SU-DHL-6 (cell line): ENCODE data around the gene TRIM13.

Experiments used
- H2AFZ ChIP-seq: fragments of 200-600 bp; sonication (generic); 2 replicates; pipeline ENCODE4 v1.6.1; 2014; ENCODE audit warnings: low read depth, mild to moderate bottlenecking, moderate library complexity, mixed read lengths, antibody characterized with exemption, low read length; ENCODE audit not compliant: severe bottlenecking
- H3F3A ChIP-seq: fragments of 200-600 bp; shearing (Covaris generic); 2 replicates; pipeline ENCODE4 v1.6.0; 2016; ENCODE audit warnings: antibody characterized with exemption, mild to moderate bottlenecking; ENCODE audit not compliant: insufficient read depth
- H3K27ac ChIP-seq: fragments of 200-600 bp; sonication (generic); 2 replicates; pipeline ENCODE4 v1.5.1; 2016; ENCODE audit warnings: low read depth, mild to moderate bottlenecking, low read length, moderate library complexity, mixed read lengths
- H3K27me3 ChIP-seq: fragments of 200-600 bp; sonication (generic), shearing (Covaris generic); 2 replicates; pipeline ENCODE4 v1.6.0; 2014; ENCODE audit warnings: mild to moderate bottlenecking, low read length
- H3K36me3 ChIP-seq: fragments of 200-600 bp; sonication (generic); 2 replicates; pipeline ENCODE4 v1.6.1; 2014; ENCODE audit warnings: mild to moderate bottlenecking, low read length, mixed read lengths
- H3K4me2 ChIP-seq: fragments of 300-600, 200-600 bp; shearing (Covaris generic), sonication (generic); 2 replicates; pipeline ENCODE4 v1.6.0; 2014; ENCODE audit warnings: low read length, low read depth, mild to moderate bottlenecking; ENCODE audit not compliant: poor library complexity, severe bottlenecking
- H3K4me3 ChIP-seq: fragments of 200-600 bp; sonication (generic); 2 replicates; pipeline ENCODE4 v1.5.1; 2014; ENCODE audit warnings: antibody characterized with exemption, low read length, mild to moderate bottlenecking, mixed read lengths; ENCODE audit not compliant: insufficient read depth, poor library complexity, severe bottlenecking
- H3K79me2 ChIP-seq: fragments of 200-600 bp; sonication (generic); 2 replicates; pipeline ENCODE4 v1.6.1; 2014; ENCODE audit warnings: mild to moderate bottlenecking, low read length, moderate library complexity; ENCODE audit not compliant: insufficient read depth
- H3K9ac ChIP-seq: fragments of 200-600 bp; sonication (generic); 2 replicates; pipeline ENCODE4 v1.7.0; 2014; ENCODE audit warnings: mild to moderate bottlenecking, low read length
- H3K9me2 ChIP-seq: fragments of 200-600 bp; sonication (generic); replicated peaks from 2 replicates; pipeline ENCODE4 v1.6.1; 2014; ENCODE audit warnings: low read length; ENCODE audit not compliant: insufficient read depth
- H3K9me3 ChIP-seq: fragments of 200-600 bp; sonication (generic); 2 replicates; pipeline ENCODE4 v1.6.1; 2014; ENCODE audit warnings: low read length, mixed read lengths; ENCODE audit not compliant: insufficient read depth
- H4K20me1 ChIP-seq: fragments of 200-600 bp; sonication (generic); 2 replicates; pipeline ENCODE4 v1.6.1; 2014; ENCODE audit warnings: low read depth, mild to moderate bottlenecking, antibody characterized with exemption, low read length, moderate library complexity, mixed read lengths
- EZH2phosphoT487 ChIP-seq: fragments of 200-600 bp; sonication (generic), shearing (Covaris generic); conservative IDR thresholded peaks from 2 replicates; pipeline ENCODE4 v1.6.1; 2018; ENCODE audit warnings: mild to moderate bottlenecking, antibody characterized with exemption, low read length, moderate library complexity, mixed read lengths
- TF ChIP-seq, protein P1 (sequence below): fragments of 200-600 bp; sonication (generic); IDR thresholded peaks from one replicate; pipeline ENCODE4 v1.5.1; 2017; ENCODE audit warnings: antibody characterized with exemption, mild to moderate bottlenecking, low read length, moderate library complexity; ENCODE audit not compliant: insufficient read depth, poor library complexity, severe bottlenecking

Gene TRIM13

DNA sequence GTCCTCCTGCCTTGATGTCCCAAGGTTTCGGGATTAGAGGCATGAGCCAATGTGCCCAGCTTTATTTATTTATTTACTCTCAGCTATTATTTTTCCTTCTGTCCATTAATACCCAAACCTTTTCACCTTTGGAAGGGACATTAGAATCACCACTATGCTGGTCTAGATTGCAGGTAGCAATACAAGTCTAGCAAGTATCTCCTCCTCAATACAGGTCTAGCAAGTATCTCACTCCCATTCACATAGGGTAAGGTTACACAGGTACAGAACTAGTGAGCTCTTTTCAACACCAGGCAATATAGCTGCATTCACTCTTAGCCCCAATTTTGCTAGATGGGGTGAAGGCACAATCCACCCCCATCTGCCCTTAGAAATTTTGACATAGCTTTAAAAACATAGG lies 43.3 kb upstream of the TRIM13 start:
- TF ChIP-seq EZH2phosphoT487, result no peak
- TF ChIP-seq, protein P1, sequence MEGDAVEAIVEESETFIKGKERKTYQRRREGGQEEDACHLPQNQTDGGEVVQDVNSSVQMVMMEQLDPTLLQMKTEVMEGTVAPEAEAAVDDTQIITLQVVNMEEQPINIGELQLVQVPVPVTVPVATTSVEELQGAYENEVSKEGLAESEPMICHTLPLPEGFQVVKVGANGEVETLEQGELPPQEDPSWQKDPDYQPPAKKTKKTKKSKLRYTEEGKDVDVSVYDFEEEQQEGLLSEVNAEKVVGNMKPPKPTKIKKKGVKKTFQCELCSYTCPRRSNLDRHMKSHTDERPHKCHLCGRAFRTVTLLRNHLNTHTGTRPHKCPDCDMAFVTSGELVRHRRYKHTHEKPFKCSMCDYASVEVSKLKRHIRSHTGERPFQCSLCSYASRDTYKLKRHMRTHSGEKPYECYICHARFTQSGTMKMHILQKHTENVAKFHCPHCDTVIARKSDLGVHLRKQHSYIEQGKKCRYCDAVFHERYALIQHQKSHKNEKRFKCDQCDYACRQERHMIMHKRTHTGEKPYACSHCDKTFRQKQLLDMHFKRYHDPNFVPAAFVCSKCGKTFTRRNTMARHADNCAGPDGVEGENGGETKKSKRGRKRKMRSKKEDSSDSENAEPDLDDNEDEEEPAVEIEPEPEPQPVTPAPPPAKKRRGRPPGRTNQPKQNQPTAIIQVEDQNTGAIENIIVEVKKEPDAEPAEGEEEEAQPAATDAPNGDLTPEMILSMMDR, result no peak
- Histone ChIP-seq H3F3A (0 out of 2 replicates have a peak, but pooled peaks cover 5% of the 10 kb centered on the region), H3K9ac (no peak overlapping the region), H2AFZ (no peak overlapping the region), H3K27ac (no peak overlapping the region), H3K9me3 (no peaks in the 10 kb centered on the region), H3K27me3 (no peaks in the 10 kb centered on the region), H3K9me2 (no peaks in the 10 kb centered on the region), H3K4me3 (no peak overlapping the region), H4K20me1 (no peaks in the 10 kb centered on the region), H3K36me3 (no peaks in the 10 kb centered on the region), H3K79me2 (no peaks in the 10 kb centered on the region), H3K4me2 (no peak overlapping the region)

DNA sequence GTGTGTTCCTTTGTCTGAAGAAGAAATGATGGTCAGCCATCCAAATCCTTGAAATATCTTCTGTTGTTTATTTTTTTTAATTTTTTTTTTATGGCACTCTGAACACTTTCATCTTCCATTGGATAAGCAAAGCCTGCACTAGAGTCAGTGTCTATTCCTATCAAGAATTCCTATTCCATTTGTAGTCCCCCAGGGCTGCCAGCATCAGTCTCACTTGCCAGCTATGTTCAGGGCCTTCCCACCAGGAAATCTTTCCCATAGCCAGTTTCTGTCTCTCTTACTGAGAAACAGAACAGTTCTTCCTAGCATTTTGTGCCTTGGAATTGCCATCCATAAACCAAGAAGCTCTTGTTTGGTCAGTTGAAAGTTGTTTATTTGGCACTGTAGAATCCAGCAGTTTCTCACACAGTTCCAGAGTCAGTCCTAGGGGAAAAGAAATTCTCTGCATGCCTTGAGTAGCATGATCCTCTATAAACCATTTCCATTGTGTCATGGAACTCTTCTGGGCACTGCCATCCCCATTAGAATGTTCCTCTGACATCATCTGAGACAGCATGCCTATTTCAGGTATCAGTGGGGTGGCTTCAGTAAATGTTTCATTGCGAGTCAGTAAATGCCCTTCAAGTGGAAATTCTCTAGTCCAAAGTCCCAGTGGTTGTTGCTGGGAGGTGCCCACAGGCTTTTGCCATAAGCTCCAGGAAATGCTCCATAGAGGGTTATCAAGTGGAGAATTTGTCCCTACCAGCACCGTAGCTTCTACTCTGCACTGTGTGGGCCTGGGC lies 42.0 kb upstream of the TRIM13 start:
- Histone ChIP-seq H3K9me3 (no peaks in the 10 kb centered on the region), H3K4me2 (no peak overlapping the region), H3K27ac (no peak overlapping the region), H2AFZ (no peak overlapping the region), H3K79me2 (no peaks in the 10 kb centered on the region), H3K27me3 (no peaks in the 10 kb centered on the region), H3K9ac (no peak overlapping the region), H3K9me2 (no peaks in the 10 kb centered on the region), H3K36me3 (peaks cover 4% of the 10 kb centered on the region; the same call in 1 of the 2 replicates), H4K20me1 (no peaks in the 10 kb centered on the region), H3K4me3 (no peak overlapping the region), H3F3A (0 out of 2 replicates have a peak, but pooled peaks cover 5% of the 10 kb centered on the region)
- TF ChIP-seq EZH2phosphoT487, result no peak
- TF ChIP-seq, protein P1, result no peak

DNA sequence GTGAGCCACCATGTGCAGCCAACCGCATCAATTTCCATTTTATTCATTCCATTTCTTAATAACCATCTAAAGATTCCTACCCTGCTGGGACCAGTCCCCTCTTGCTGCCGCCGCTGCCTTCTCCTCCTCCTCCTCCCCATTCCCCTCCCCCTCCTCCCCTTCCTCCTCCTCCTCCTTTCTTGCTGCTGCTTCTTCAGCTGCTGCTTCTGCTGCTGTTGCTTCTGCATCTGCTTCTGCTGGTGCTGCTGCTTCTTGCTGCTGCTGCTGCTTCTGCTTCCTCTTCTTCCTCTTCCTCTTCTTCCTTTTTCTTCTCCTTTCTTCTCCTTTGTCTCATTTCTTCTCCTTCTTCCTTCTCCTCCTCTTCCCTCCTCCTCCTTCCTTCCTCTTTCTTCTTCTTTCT lies 40.7 kb upstream of the TRIM13 start:
- TF ChIP-seq, protein P1, result no peak
- TF ChIP-seq EZH2phosphoT487, result no peak
- Histone ChIP-seq H3K9me3 (no peaks in the 10 kb centered on the region), H3K36me3 (peaks cover 4% of the 10 kb centered on the region; the same call in 1 of the 2 replicates), H3K27ac (no peak overlapping the region), H3K9me2 (no peaks in the 10 kb centered on the region), H3K4me2 (no peak overlapping the region), H3F3A (0 out of 2 replicates have a peak, but pooled peaks cover 5% of the 10 kb centered on the region), H3K79me2 (no peaks in the 10 kb centered on the region), H2AFZ (no peak overlapping the region), H4K20me1 (no peaks in the 10 kb centered on the region), H3K27me3 (no peaks in the 10 kb centered on the region), H3K9ac (no peak overlapping the region), H3K4me3 (no peak overlapping the region)
